Left colon (tissue), 2 donors: ENCODE results near the gene DCUN1D5. TPM values are rescaled to one million over a fixed set of nuclear protein-coding genes. Genes with fewer than 3 reads are reported as not detected.

Source experiments
- total RNA-seq, 2 donors: library from RNA; stranded (reverse); fragmentation: NEBNext Ultra II Directional; extraction: Animal tissue kit (Norgen Biotek cat#: 25700); gene quantifications; one replicate each; pipeline ENCODE4 v1.2.1, GENCODE V29; 2021
- donor health status: DM: no; HTN: no; CAD: no.
- donor health status: DM: yes; HTN: yes; CAD: no.

The DCUN1D5 gene
- total RNA-seq, 2 donors from 2014 or later = 10.5 to 14.4 TPM

Other genes starting within 250 kb of the DCUN1D5 start
- gene MMP3, start 248.6 kb downstream of the DCUN1D5 start, total RNA-seq = 1 to 10 TPM in 1 of 2 donors, under 1 TPM in 1; 0.50 to 1.3 TPM
- 10 to 100 TPM in 1 of 2 donors, 1 to 10 TPM in 1; 3.5 to 10.9 TPM for gene MMP12, start 217.2 kb downstream of the DCUN1D5 start, total RNA-seq
- not detected for gene MMP13, start 136.4 kb downstream of the DCUN1D5 start, total RNA-seq
- 1 to 10 TPM; 2.0 to 3.6 TPM for gene DYNC2H1, start 17.3 kb upstream of the DCUN1D5 start, total RNA-seq